K562 (cell line): ENCODE data around the gene SLC35E2B. TPM values are rescaled to one million over a fixed set of nuclear protein-coding genes. Genes with fewer than 3 reads are reported as not detected.

Experiments
- ARID4B ChIP-seq: sonication (generic); formaldehyde crosslinking; IDR thresholded peaks from 2 replicates; pipeline ENCODE4 v1.8.0; 2022; ENCODE audit warnings: mild to moderate bottlenecking, missing genetic modification reagents
- CREB1 ChIP-seq, 2 experiments: sonication (generic) in 1 of 2; formaldehyde crosslinking in 1 of 2; IDR thresholded peaks; 2 replicates each; pipeline versions ENCODE4 v1.6.1 to v1.8.0; 2012 to 2022; ENCODE audit warnings: inconsistent platforms in 1 of 2, mild to moderate bottlenecking in 1 of 2, missing genetic modification reagents in 1 of 2, moderate library complexity in 1 of 2
- CXXC5 ChIP-seq: fragments of 250-450 bp; sonication (Bioruptor Pico); IDR thresholded peaks from 2 replicates; pipeline ENCODE4 v1.8.0; 2022; ENCODE audit warnings: inconsistent platforms, mild to moderate bottlenecking, moderate library complexity
- EP300 ChIP-seq: IDR thresholded peaks from 2 replicates; pipeline ENCODE4 v1.6.1; 2012; ENCODE audit warnings: low read length, improper control_type of control experiment
- GMEB1 ChIP-seq: fragments of 250-450 bp; sonication (Bioruptor Pico); IDR thresholded peaks from 2 replicates; pipeline ENCODE4 v1.4.0; 2020; ENCODE audit warnings: mild to moderate bottlenecking
- HNRNPLL ChIP-seq: fragments of 200-400 bp; formaldehyde crosslinking; IDR thresholded peaks from 2 replicates; pipeline ENCODE4 v1.6.1; 2017; ENCODE audit warnings: low read length, low read depth, mild to moderate bottlenecking; ENCODE audit not compliant: poor library complexity, severe bottlenecking
- MAZ ChIP-seq, 2 experiments: fragments of 450-650 bp in 1 of 2; sonication (generic) in 1 of 2; formaldehyde crosslinking; IDR thresholded peaks in 1 of 2; conservative IDR thresholded peaks in 1 of 2; 2 replicates each; pipeline versions ENCODE4 v1.4.0 to v1.5.0; 2020; ENCODE audit warnings: mild to moderate bottlenecking in 1 of 2, missing genetic modification reagents in 1 of 2
- NFE2 ChIP-seq: IDR thresholded peaks from 2 replicates; pipeline ENCODE4 v1.6.1; 2014; ENCODE audit warnings: antibody characterized with exemption, low read depth
- RBFOX2 ChIP-seq: fragments of 200-400 bp; formaldehyde crosslinking; IDR thresholded peaks from 2 replicates; pipeline ENCODE4 v1.6.1; 2017; ENCODE audit warnings: low read depth, mild to moderate bottlenecking, low read length, moderate library complexity
- RNF2 ChIP-seq: sonication (generic); IDR thresholded peaks from 2 replicates; pipeline ENCODE4 v1.6.1; 2016
- SRF ChIP-seq, 2 experiments: fragments of 250-450, 450-650 bp in 1 of 2; sonication (Bioruptor Pico) in 1 of 2; sonication (generic) in 1 of 2; formaldehyde crosslinking; IDR thresholded peaks; 2 replicates each; pipeline versions ENCODE4 v1.5.0 to v1.5.1; 2020 to 2022; ENCODE audit warnings: mild to moderate bottlenecking in 1 of 2, missing genetic modification reagents in 1 of 2
- TAF1 ChIP-seq: IDR thresholded peaks from 2 replicates; pipeline ENCODE4 v1.6.1; 2011; ENCODE audit warnings: mild to moderate bottlenecking, low read length, moderate library complexity; ENCODE audit not compliant: insufficient read depth, control insufficient read depth, severe bottlenecking; ENCODE audit errors: extremely low read depth
- THAP12 ChIP-seq: fragments of 250-450 bp; sonication (Bioruptor Pico); IDR thresholded peaks from 2 replicates; pipeline ENCODE4 v1.9.0; 2021; ENCODE audit warnings: mild to moderate bottlenecking, inconsistent platforms
- VEZF1 ChIP-seq: fragments of 200-800 bp; sonication (Bioruptor generic); IDR thresholded peaks from 2 replicates; pipeline ENCODE4 v1.6.1; 2017; ENCODE audit warnings: missing genetic modification characterization, missing compliant biosample characterization
- ZFX ChIP-seq: sonication (generic); formaldehyde crosslinking; IDR thresholded peaks from 2 replicates; pipeline ENCODE4 v1.8.0; 2022; ENCODE audit warnings: mild to moderate bottlenecking, missing genetic modification reagents, moderate library complexity
- polyA plus RNA-seq, 8 experiments: library from polyadenylated mRNA; depleted of rRNA in 4 of 8; stranded (reverse) in 5 of 8; unstranded in 3 of 8; fragments of >200 nt; fragmentation: Nextera tagmentation in 2 of 8; fragmentation: Illumina TruSeq in 1 of 8; extraction: Ambion mirVana in 2 of 8; extraction: Trizol in 1 of 8; gene quantifications; 2 replicates each; pipeline versions ENCODE4 v1.2.1 to v1.2.3, GENCODE V29; 2011 to 2014; ENCODE audit warnings: inconsistent platforms in 1 of 8, missing spikeins in 1 of 8
- total RNA-seq, 7 experiments: library from RNA; depleted of rRNA in 6 of 7; stranded (reverse); fragments of >200 nt in 6 of 7; fragmentation: Illumina TruSeq in 2 of 7; extraction: Trizol in 2 of 7; gene quantifications; 2 replicates each; pipeline versions ENCODE4 v1.2.1 to v1.2.3, GENCODE V29; 2011 to 2021; ENCODE audit warnings: low replicate concordance in 1 of 7

The SLC35E2B gene
- total and polyA plus RNA-seq, 9 of the 15 experiments (the other 6 are each of a cell fraction or from before 2014, with no cell fraction given): 4.7 to 44.6 (median 20.7) TPM

GRCh38 chr1:1724035-1724864 is 31.7 kb upstream of the SLC35E2B start, which contains the start of gene CDK11A (continued):
- TF ChIP-seq THAP12 (CRISPR knock-in tag): peak; percentile 83
- peak; percentile 60 for TF ChIP-seq GMEB1 (CRISPR knock-in tag)
- TF ChIP-seq VEZF1 (CRISPR knock-in tag): peak; percentile 62
- TF ChIP-seq ZFX (CRISPR knock-in tag): peak; percentile 83
- TF ChIP-seq TAF1: peak; percentile 67
- TF ChIP-seq NFE2: peak; percentile 79
- peak; percentile 98 for TF ChIP-seq CREB1 (IDR thresholded peaks at IDR 0.05)
- TF ChIP-seq CREB1 (CRISPR knock-in tag; IDR thresholded peaks at IDR 0.05): peak; percentile 98
- TF ChIP-seq SRF (CRISPR knock-in tag; IDR thresholded peaks at IDR 0.05): peak in 1 of 2 experiments; percentile 63; a peak in 1 of 4 replicates
- peak; percentile 97 for TF ChIP-seq CXXC5 (CRISPR knock-in tag)
- 0 out of 2 replicates have a peak, but pooled peaks have one; percentile 36 for TF ChIP-seq RNF2
- TF ChIP-seq ARID4B (CRISPR knock-in tag): peak; percentile 89
- TF ChIP-seq RBFOX2: 0 out of 2 replicates have a peak, but pooled peaks have one; percentile 56
- TF ChIP-seq HNRNPLL: peak; percentile 61
- peak; percentile 78 to 79 for TF ChIP-seq MAZ (CRISPR knock-in tag; conservative IDR thresholded peaks at IDR 0.05 in 1 of 2, IDR thresholded peaks at IDR 0.05 in 1 of 2)
- peak; percentile 62 for TF ChIP-seq EP300
